ENCODE measurements around the gene AHNAK2.
"Not testable (repeated sequence)": the region's sequence is repeated elsewhere in the genome, so short reads cannot be mapped to it uniquely, and the experiment has no call there.

DNA sequence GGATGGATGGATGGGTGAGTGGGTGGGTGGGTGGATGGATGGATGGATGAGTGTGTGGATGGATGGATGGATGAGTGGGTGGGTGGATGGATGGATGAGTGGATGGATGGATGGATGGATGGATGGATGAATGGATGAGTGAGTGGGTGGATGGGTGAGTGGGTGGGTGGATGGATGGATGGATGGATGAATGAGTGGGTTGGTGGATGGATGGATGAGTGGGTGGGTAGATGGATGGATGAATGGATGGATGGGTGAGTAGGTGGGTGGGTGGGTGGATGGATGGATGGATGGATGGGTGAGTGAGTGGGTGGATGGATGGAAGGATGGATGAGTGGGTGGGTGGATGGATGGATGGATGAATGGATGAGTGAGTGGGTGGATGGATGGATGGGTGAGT, 87.9 kb downstream of the AHNAK2 start:
- TF ChIP-seq, protein P1, sequence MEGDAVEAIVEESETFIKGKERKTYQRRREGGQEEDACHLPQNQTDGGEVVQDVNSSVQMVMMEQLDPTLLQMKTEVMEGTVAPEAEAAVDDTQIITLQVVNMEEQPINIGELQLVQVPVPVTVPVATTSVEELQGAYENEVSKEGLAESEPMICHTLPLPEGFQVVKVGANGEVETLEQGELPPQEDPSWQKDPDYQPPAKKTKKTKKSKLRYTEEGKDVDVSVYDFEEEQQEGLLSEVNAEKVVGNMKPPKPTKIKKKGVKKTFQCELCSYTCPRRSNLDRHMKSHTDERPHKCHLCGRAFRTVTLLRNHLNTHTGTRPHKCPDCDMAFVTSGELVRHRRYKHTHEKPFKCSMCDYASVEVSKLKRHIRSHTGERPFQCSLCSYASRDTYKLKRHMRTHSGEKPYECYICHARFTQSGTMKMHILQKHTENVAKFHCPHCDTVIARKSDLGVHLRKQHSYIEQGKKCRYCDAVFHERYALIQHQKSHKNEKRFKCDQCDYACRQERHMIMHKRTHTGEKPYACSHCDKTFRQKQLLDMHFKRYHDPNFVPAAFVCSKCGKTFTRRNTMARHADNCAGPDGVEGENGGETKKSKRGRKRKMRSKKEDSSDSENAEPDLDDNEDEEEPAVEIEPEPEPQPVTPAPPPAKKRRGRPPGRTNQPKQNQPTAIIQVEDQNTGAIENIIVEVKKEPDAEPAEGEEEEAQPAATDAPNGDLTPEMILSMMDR (IDR thresholded peaks at IDR 0.05; ENCODE audit: low read length): not testable (repeated sequence)
- TF ChIP-seq EZH2 (optimal IDR thresholded peaks at IDR 0.05; ENCODE audit: low read depth, low read length): not testable (repeated sequence)

Measured in MM.1S (cell line).